GM18873 (cell line): ENCODE measurements around the gene XG.
"Not testable (repeated sequence)": the region's sequence is repeated elsewhere in the genome, so short reads cannot be mapped to it uniquely, and the experiment has no call there.

ENCODE experiments used
- ATAC-seq: cut with Tn5 transposase; IDR thresholded peaks from one replicate; pipeline ENCODE4 v1.9.1; 2021; ENCODE audit warnings: mild to moderate bottlenecking, moderate library complexity, moderate number of reproducible peaks; ENCODE audit not compliant: unreplicated experiment, low FRiP score

The XG gene

GRCh38 chrX:2774776-2775175, 22.9 kb downstream of the XG start:
- no peak for ATAC-seq

GRCh38 chrX:2780472-2781225, 28.8 kb downstream of the XG start:
- ATAC-seq: not testable (repeated sequence)

GRCh38 chrX:2781226-2781571, 29.4 kb downstream of the XG start:
- no peak for ATAC-seq

- ATAC-seq: no peak
These were observed 29.9 kb downstream of the XG start for GRCh38 chrX:2781698-2782097.

- ATAC-seq: no peak
These were observed 30.3 kb downstream of the XG start for GRCh38 chrX:2782171-2782570.

- ATAC-seq: no peak
These were observed 30.9 kb downstream of the XG start for GRCh38 chrX:2782778-2783177.

GRCh38 chrX:2784026-2784425, 32.2 kb downstream of the XG start:
- ATAC-seq: no peak

- ATAC-seq: no peak
These were observed 33.7 kb downstream of the XG start for GRCh38 chrX:2785538-2785937.

- no peak for ATAC-seq
These were observed 37.1 kb downstream of the XG start for GRCh38 chrX:2788980-2789379.

GRCh38 chrX:2789569-2789968, 37.7 kb downstream of the XG start:
- ATAC-seq: no peak

- no peak for ATAC-seq
These were observed 41.9 kb downstream of the XG start for GRCh38 chrX:2793752-2794151.

GRCh38 chrX:2794336-2794735, 42.5 kb downstream of the XG start:
- ATAC-seq: no peak

GRCh38 chrX:2796808-2797207, 45.0 kb downstream of the XG start:
- not testable (repeated sequence) for ATAC-seq

GRCh38 chrX:2799369-2799768, 47.5 kb downstream of the XG start:
- no peak for ATAC-seq

GRCh38 chrX:2799980-2800379, 48.1 kb downstream of the XG start:
- not testable (repeated sequence) for ATAC-seq

- ATAC-seq: no peak
These were observed 49.4 kb downstream of the XG start for GRCh38 chrX:2801223-2801622.

GRCh38 chrX:2802376-2803090, 50.7 kb downstream of the XG start:
- not testable (repeated sequence) for ATAC-seq

- ATAC-seq: not testable (repeated sequence)
These were observed 51.6 kb downstream of the XG start for GRCh38 chrX:2803486-2803885.

GRCh38 chrX:2804106-2804843, 52.4 kb downstream of the XG start:
- not testable (repeated sequence) for ATAC-seq

- ATAC-seq: not testable (repeated sequence)
These were observed 53.0 kb downstream of the XG start for GRCh38 chrX:2804858-2805257.

- no peak for ATAC-seq
These were observed 59.4 kb downstream of the XG start for GRCh38 chrX:2811271-2811670.
